ENCODE measurements around the gene BACE2.
"Not testable (repeated sequence)": the region's sequence is repeated elsewhere in the genome, so short reads cannot be mapped to it uniquely, and the experiment has no call there.

BACE2 gene

GRCh38 chr21:41217671-41218385 is 49.9 kb downstream of the BACE2 start:
- DNase-seq = no peak

- DNase-seq = no peak
Observed at GRCh38 chr21:41219498-41220207, 51.7 kb downstream of the BACE2 start.

GRCh38 chr21:41220208-41220733 is 52.3 kb downstream of the BACE2 start:
- no peak for DNase-seq

- no peak for DNase-seq
Observed at GRCh38 chr21:41222247-41223068, 54.5 kb downstream of the BACE2 start.

GRCh38 chr21:41226853-41227252 is 58.9 kb downstream of the BACE2 start:
- no peak for DNase-seq

GRCh38 chr21:41227357-41228005 is 59.5 kb downstream of the BACE2 start:
- no peak for DNase-seq

- DNase-seq = no peak
Observed at GRCh38 chr21:41228006-41228370, 60.0 kb downstream of the BACE2 start.

- DNase-seq = no peak
Observed at GRCh38 chr21:41228492-41228891, 60.5 kb downstream of the BACE2 start.

- DNase-seq = no peak
Observed at GRCh38 chr21:41228958-41229357, 61.0 kb downstream of the BACE2 start.

GRCh38 chr21:41229509-41230248 is 61.7 kb downstream of the BACE2 start:
- no peak for DNase-seq

GRCh38 chr21:41230497-41230896 is 62.5 kb downstream of the BACE2 start:
- no peak for DNase-seq

- DNase-seq = no peak
Observed at GRCh38 chr21:41231060-41231459, 63.1 kb downstream of the BACE2 start.

- DNase-seq = no peak
Observed at GRCh38 chr21:41232013-41232412, 64.1 kb downstream of the BACE2 start.

- no peak for DNase-seq
Observed at GRCh38 chr21:41233916-41234315, 66.0 kb downstream of the BACE2 start.

- DNase-seq = no peak
Observed at GRCh38 chr21:41234569-41234968, 66.6 kb downstream of the BACE2 start.

- no peak for DNase-seq
Observed at GRCh38 chr21:41235201-41235600, 67.2 kb downstream of the BACE2 start.

GRCh38 chr21:41236352-41236973 is 68.5 kb downstream of the BACE2 start:
- DNase-seq = no peak

GRCh38 chr21:41238081-41238796 is 70.3 kb downstream of the BACE2 start:
- not testable (repeated sequence) for DNase-seq

GRCh38 chr21:41240040-41240439 is 72.1 kb downstream of the BACE2 start:
- DNase-seq = no peak

- no peak for DNase-seq
Observed at GRCh38 chr21:41241341-41241740, 73.4 kb downstream of the BACE2 start.

Data from effector CD8-positive, alpha-beta T cell (primary cell).